ENCODE data around the gene SLC6A8.
A peak's percentile ranks its signal among the peaks of the same experiment; 100 is the strongest.
"Not testable (repeated sequence)": the region's sequence is repeated elsewhere in the genome, so short reads cannot be mapped to it uniquely, and the experiment has no call there.

Gene SLC6A8

DNA sequence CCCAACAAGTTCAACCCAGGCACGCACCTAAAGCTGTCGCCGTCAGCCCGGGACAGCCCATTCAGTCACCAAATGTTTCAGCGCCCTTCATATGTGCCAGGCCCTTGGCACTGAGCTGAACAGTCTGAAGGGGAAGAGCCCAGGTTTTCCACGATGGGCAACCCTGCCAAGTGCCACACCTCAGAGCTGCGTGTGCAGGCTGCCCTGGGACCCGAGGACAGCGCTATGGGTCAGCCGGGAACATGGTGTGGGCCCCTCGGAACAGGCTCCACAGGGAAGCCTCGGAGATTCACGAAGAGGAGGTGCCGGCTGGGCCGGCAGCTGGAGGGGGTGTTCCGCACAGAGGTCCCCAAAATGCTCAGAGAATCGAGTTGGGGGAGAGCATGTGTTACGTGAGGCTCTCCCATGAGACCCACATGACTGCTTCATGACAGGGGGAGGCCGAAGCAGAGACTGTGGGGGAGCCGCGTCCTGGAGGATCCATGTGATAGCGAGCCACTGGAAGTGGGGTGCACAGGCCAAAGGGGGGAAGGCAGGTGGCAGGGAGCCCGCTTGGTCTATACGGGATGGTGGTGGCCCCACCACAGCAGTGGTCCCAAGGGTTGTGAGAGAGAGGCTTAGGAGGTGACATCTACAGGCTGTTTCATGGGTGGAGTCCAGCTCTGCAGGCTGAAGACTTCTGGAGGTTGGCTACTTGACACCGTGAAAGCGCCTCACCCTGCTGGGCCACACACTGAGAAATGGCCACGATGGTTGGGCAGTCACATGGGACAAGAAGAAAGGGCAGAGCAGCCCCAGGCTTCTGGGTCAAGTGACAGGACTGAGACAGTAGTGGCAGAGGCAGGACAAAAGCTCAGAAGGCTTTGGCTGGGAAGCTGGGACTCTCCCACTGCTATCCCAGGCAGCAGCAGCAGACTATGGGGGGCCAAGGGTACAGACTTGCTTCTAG lies 22.3 kb downstream of the SLC6A8 start:
- no peak for DNase-seq

DNA sequence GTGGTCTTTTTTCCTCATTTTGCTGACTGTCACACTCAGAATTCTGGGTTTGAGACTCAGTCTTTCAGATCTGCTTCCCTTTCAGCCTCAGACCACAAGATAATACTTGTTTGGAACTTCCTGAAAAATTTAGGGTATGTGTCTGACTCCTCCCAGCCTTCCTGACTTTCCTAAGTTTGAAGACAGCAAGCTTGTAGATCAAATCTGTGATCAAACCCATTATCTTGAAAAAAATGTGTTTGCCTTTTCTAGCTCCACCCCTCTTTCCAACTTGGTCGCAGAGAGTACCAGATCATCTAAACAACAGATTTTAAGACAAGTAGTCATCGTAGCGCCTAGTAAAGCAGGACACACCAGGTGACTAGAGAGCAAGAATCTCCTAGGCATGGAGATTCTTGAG lies 26.5 kb downstream of the SLC6A8 start:
- no peak for DNase-seq

DNA sequence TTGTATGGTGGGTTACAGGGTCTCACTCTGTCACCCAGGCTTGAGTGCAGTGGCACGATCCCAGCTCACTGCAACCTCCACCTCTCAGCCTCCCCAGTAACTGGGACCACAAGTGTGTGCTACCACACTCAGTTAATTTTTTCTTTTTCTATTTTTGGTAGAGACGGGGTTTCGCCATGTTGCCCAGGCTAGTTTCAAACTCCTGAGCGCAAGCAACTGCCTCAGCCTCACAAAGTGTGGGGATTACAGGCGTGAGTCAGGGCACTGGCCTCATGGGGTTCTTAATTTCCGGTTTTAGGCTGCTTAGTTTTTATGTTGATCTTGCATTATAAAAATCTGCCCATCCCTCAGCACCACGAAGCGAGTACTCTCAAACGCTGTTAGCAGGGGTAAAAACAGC lies 29.7 kb downstream of the SLC6A8 start:
- DNase-seq = no peak

DNA sequence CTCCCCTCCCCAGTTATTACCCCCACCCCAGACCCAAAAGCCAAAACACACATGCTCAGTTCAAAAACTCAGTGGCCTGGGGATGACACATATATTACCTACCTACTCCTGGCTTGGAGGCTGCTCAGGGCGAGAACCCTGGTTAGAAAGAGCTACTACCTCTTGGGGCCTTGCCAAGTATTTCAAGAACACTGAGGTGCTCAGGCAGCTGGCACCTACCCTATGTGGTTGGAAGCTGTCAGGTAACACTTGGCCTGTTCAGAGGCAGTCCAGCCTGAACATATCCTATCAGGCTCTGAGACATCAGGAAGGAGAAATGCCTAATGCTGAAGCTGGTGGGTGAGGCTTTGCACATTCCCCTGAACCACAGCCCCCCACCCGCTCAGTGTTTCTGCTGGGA lies 31.5 kb downstream of the SLC6A8 start:
- no peak for DNase-seq

DNA sequence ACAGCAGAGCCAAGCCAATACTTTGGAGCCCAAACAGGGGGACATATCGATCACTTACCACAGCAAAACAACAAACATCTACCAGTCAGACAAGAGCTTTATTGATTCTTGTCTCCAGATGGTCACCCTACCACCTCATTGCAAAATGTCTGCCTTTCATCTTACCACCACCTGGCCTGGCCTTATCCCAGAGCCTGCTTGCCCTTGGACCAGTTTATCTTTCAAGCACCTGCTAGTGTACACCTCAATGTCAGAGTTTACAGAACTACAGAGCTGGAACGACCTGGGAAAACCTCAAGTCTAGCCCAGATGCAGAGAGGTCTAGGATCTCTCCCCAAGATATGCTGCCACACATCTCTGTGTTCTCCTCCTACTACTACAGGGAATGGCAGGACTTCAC lies 32.0 kb downstream of the SLC6A8 start:
- DNase-seq = no peak

DNA sequence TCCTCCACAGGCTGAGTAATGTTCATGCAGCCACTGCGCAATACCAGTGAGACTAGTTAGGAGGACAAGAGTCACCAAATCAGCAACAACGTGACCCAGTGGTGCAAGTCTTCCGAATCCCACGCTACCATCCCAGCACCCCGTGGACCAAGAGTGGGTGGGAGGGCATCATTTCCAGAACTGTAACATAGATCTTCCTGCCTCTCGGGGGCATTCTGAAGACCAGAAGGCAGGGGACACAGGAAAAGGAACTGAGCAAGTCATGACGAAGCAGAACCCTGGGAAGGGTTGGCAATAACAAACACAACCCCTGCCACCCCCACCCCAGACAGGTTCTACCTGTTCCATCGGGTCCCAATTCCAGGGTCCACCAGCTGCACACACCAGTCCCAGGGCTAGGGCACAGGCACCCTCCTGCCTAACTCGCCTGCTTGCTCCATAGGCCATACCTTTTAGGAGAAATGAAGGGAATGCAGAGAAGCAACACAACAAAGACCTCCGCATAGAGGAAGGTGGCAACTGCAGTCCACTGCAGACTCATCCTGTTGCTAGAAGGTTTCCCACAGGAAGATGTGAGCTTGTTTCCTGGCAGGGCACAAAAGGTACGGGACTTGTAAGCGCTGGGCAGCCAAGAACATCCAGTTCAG lies 35.1 kb downstream of the SLC6A8 start:
- no peak for DNase-seq

DNA sequence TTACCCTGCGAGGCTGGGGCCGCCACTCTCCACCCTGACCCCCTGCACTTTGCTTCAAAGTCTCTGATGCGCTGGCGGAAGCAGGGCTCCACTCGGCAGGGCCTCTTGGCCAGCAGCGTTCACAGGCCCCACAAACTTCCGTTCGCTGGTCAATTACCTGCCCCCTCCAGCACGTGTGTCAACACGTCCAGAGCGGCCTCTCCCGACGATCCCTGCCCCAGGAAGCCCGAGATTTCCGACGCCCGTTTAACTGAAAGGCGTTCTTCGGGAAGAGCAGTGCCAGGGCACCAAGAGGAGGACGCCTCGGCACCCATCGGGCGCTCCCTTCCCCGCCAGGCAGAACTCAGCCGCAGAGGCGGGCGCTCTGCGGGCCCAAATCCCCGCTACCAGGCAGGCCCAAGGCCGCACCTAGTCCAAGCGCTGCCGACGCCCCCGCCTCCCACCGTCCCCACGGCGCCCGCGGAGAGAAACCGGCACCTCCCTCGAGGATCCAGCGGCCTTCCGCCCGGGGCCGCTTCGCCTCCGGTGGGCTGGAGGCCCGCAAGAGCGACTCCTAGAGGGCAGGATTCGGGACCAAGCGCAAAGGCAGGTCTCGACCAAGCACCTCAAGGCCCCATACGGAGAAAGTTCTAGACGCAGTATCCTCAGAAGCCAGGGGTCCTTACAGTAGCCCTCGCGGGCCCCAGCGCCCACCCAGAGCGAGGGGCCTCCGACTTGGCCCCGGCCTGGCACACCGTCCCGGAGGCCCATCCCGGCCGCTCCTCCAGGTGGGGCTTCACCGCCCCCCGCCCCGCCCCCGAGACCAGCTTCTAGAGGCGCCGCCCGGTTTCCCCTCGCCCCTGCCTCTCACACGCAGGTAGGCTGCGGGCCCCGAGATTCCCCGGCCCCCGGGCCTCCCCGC lies 35.9 kb downstream of the SLC6A8 start:
- DNase-seq = peak in 2 of 4 experiments; percentile 40 to 49

DNA sequence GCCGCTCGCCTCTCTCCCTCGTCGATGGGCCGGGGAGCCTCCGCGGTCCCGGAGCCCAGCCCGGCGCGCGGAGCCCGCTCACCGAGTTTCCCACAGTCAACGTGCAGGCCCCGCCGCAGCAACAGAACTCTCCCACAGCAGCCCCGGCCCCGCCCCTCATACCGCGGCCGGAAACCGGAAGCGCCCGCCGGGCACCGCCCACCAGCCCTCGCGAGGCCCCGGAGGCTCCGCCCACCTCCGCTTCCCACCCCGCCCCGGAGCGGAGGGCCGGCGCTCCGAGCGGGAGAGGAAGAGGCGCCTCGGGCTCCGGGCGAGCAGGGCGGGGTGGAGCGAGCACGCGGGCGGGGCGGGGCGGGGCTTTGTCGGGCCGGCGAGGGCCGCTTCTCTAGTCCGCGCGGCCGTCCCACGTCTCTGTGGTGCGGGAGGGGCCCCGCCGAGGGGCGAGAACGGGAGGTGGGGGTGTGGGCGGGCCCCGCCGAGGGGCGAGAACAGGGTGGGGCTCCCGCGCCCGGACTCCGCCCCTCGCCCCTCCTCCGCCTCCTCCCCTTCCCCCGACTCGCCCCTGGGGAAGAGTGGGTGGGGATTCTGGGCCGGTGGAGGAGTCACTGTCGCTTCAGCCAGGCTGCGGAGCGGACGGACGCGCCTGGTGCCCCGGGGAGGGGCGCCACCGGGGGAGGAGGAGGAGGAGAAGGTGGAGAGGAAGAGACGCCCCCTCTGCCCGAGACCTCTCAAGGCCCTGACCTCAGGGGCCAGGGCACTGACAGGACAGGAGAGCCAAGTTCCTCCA lies 36.7 kb downstream of the SLC6A8 start, which contains the start of the genes ABCD1 and BCAP31:
ABCD1 (plus strand) TSS at position 605 of the 787 bp plus-strand sequence. CDS start 411 bp downstream, outside the sequence.
BCAP31 (minus strand) TSS at position 136 of the 787 bp plus-strand sequence. CDS start 1,143 bp downstream, outside the sequence.
- DNase-seq = peak; percentile 80 to 87 (median 83)

DNA sequence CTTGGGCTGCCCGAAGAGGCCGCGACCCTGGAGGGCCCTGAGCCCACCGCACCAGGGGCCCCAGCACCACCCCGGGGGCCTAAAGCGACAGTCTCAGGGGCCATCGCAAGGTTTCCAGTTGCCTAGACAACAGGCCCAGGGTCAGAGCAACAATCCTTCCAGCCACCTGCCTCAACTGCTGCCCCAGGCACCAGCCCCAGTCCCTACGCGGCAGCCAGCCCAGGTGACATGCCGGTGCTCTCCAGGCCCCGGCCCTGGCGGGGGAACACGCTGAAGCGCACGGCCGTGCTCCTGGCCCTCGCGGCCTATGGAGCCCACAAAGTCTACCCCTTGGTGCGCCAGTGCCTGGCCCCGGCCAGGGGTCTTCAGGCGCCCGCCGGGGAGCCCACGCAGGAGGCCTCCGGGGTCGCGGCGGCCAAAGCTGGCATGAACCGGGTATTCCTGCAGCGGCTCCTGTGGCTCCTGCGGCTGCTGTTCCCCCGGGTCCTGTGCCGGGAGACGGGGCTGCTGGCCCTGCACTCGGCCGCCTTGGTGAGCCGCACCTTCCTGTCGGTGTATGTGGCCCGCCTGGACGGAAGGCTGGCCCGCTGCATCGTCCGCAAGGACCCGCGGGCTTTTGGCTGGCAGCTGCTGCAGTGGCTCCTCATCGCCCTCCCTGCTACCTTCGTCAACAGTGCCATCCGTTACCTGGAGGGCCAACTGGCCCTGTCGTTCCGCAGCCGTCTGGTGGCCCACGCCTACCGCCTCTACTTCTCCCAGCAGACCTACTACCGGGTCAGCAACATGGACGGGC lies 37.5 kb downstream of the SLC6A8 start:
- DNase-seq = no peak

DNA sequence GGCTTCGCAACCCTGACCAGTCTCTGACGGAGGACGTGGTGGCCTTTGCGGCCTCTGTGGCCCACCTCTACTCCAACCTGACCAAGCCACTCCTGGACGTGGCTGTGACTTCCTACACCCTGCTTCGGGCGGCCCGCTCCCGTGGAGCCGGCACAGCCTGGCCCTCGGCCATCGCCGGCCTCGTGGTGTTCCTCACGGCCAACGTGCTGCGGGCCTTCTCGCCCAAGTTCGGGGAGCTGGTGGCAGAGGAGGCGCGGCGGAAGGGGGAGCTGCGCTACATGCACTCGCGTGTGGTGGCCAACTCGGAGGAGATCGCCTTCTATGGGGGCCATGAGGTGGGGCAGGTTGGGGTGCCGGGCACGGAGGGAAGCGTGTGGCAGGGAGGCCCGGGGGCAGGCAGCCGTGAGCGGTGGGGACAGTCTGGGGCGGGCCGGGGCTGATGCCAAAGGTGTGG lies 38.1 kb downstream of the SLC6A8 start:
- no peak for DNase-seq

DNA sequence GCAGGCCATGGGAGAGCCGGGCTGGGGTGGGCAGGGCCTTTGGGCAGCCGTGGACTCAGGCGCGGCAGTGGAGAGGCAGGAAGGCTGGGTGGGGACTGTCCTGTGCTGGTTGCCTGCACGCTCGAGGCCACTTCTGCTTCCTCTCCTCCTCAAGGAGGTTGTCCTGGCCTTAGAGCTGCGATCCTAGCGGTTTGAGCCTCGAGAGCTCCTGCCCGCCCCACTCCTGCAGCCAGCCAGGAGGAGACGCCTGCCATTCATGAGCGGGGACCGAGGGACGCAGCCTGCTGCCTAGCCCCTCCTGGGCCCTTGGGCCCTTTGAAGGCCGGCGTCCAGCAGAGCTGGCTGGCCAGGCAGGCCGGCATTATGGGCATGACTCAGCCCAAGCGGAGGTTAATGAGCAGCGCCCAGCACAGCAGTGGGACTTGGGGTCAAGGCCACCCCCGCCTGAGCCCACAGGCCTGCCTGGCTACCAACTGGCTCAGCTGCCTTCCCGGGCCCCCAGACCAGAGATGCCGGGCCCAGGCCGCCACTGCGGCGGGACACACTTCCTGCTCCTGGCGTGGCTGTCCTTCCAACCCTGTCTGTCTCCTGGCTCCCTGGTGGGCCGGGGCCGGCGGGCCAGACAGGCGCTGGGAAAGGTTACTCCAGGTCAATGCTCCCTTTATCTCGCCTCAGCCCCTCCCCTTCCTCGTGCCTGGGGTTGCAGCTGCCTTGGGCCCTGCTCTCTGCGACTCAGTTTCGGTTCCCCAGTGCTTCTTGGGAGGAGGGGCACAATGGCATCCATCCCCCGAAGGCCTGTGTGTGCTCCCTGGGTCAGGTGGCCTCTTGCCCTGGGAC lies 38.8 kb downstream of the SLC6A8 start:
- DNase-seq = peak in 1 of 4 experiments; percentile 14

DNA sequence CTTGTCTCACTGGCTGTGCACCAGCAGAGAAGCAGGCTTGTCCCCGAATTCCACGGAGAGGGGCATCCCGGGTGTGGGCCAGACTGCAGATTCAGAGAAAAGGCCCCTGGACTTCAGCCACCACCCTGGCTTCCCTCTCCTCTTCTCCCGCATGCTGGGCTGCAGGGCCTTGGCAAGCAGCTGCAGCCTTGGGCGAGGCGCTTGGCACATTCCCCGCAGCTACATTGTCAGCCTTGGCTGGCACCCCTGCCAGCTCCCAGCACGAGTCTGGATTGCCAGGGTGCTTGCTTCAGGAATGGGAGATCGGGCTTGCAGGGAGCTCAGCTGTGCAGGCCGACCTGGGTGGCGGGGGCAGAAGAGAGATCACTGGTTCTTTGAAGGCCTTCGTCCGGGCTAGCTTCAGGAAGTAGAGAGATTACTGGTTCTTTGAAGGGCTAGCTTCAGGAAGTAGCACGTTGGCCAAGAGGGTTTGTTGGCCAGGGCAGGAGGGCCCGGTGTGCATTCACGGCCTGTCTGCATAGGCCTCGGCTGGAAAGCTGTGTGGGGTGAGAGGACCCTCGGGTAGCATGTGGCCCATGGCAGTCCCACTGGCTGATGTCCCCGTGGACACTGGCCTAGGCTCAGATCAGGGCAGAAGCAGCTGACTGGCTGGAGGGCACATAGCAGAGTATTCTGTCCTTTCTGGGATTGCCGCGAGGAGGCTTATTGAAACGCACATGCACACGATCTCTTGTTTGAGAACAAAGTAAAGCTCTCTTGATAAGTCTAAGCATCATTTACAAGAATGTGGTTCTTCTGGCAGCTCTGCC lies 39.6 kb downstream of the SLC6A8 start:
- no peak for DNase-seq

DNA sequence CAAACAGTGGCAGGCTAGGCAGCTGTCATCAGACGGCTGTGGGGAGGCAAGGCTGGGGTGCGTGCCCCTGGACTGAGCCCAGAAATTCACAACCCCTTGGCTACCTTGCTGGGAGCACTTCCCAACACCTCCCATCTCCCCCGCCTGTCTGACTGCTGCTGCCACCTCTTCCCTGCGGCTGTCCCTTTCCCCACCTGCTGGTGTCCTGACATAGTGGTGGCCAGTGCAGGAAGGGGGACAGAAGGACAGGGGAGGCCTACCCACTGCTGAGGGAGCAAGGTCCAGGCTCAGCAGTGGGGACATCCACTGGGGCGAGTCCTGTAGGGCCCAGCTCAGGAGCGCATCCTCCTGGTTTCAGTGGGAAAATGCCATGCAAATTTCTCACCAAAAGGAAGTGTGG lies 40.4 kb downstream of the SLC6A8 start:
- no peak for DNase-seq

DNA sequence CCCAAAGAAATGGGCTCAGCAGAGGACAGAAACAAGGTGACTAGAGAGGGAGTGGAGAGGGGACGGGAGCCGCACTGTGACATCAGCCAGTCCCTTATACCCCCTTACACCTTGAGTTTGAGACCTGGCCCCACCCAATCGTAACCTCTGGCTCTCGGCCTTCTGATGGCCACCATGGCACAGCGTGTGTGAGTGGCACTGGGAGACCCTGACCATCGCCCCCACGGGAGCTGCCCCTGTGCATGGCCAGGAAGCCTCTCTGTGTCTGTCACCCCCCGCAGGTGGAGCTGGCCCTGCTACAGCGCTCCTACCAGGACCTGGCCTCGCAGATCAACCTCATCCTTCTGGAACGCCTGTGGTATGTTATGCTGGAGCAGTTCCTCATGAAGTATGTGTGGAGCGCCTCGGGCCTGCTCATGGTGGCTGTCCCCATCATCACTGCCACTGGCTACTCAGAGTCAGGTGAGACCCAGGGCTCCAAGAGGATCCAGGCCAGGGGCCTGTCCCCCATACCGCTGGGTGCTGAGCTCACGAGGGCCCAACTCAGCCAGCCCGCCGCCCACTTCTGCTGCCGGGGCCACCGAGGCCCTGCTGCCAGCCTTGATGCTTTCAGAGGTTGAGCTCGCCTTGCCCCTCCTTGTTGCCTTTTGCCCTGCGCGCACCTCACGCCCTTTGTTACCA lies 41.4 kb downstream of the SLC6A8 start:
- no peak for DNase-seq

DNA sequence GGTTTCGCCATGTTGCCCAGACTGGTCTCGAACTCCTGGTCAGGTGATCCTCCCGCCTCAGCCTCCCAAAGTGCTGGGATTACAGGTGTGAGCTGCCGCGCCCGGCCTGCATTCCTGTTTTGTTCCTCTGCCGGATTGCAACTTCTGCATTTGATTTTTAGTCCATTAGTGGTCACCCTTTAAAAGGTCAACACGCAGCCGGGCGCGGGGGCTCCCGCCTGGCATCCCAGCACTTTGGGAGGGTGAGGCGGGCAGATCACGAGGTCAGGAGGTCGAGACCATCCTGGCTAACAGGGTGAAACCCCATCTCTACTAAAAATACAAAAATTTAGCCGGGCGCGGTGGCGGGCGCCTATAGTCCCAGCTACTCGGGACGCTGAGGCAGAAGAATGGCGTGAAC lies 42.4 kb downstream of the SLC6A8 start:
- not testable (repeated sequence) for DNase-seq

DNA sequence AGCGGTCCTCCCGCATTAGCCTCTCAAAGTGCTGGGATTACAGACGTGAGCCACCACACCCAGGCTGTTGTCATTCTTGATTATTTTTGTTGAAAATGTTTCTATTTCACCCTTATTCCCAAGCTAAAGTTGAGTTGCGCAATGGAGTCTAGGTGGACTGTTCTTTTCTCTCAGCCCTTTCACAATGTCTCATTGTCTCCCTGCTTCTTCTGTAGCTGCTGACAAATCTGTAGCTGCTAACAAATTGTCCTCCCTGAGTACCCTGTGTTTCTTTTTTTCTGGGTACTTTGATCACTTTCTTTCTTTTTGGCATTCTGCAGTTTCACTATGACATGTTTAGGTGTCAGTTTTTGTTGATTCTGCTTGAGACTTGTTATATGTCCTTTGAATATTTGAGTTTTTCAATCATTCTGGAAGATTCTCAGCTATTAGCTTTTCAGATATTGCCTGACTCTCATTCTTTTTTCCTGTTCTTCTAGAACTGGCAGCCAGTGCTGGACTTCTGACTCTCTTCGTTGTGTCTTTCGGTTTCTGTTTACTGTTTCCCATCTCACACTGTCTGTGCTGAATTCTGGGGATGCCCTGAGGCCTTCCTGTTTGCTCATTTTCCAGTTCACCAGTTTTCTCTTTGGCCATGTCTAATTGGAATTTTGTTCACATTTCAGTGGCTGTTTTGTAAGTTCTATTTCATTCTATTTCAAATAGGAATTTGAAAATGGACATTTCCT lies 43.6 kb downstream of the SLC6A8 start:
- no peak for DNase-seq

DNA sequence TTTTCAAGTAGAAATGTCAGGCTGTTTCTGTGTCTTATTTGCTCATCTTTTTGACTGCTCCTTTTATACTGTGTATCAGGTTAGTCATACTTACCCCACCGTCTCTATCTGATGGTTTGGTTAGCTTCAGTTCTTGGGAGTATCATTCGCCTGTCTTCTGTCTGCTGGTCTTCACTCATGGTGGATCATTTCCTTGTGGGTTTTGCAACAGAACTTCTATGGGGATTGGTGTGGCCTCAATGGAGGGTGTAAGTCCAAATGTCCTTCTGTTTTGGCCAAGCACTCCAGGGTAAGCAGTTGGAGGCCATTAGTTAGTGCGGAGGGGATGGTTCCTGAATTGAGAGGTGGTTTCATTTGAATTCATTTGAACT lies 44.1 kb downstream of the SLC6A8 start:
- no peak for DNase-seq

DNA sequence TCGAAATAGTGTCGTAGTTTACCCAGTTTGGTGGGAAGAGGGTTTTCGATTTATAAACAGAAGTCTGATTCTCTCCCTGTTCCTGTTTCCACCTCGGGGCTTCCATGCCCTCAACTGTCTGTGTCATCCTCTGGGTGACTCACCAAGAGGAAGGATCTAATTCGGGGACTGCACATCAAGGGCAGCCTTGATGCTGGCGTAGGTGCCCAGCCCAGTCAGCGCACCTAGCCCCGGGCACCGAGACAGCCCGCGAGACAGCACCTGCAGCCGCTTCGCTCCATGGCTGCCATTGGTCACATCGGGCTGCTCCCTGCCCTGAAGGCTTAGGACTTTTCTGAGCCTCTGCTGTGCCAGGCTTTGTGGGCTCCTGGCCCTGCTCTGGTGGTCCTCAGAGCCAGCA lies 44.7 kb downstream of the SLC6A8 start:
- DNase-seq = no peak
